Trophoblast cell (in vitro differentiated cells and primary cell): ENCODE measurements around the gene TOP3A.
"Not testable (repeated sequence)": the region's sequence is repeated elsewhere in the genome, so short reads cannot be mapped to it uniquely, and the experiment has no call there.

Experiments
- DNase-seq, 2 donors: peaks; one replicate each; pipeline ENCODE4 v3.0.0-alpha.2; 2016
- H2AFZ ChIP-seq: 2 replicates; pipeline ENCODE4 v1.6.1; 2013; ENCODE audit warnings: low read length, moderate library complexity, mild to moderate bottlenecking; ENCODE audit not compliant: insufficient read depth, poor library complexity
- H2AK5ac ChIP-seq: 2 replicates; pipeline ENCODE4 v1.6.1; 2013; ENCODE audit warnings: mild to moderate bottlenecking, low read length
- H2BK120ac ChIP-seq: 2 replicates; pipeline ENCODE4 v1.6.1; 2013; ENCODE audit warnings: low read length, mild to moderate bottlenecking, moderate library complexity; ENCODE audit not compliant: insufficient read depth, poor library complexity
- H2BK12ac ChIP-seq: 2 replicates; pipeline ENCODE4 v1.6.1; 2013; ENCODE audit warnings: mild to moderate bottlenecking, low read length, moderate library complexity
- H2BK5ac ChIP-seq: 2 replicates; pipeline ENCODE4 v1.6.1; 2013; ENCODE audit warnings: low read length, low read depth, moderate library complexity, mild to moderate bottlenecking; ENCODE audit not compliant: poor library complexity
- H3K14ac ChIP-seq: 2 replicates; pipeline ENCODE4 v1.6.1; 2013; ENCODE audit warnings: mild to moderate bottlenecking, low read length
- H3K18ac ChIP-seq: 2 replicates; pipeline ENCODE4 v1.6.1; 2013; ENCODE audit warnings: mild to moderate bottlenecking, low read length
- H3K23ac ChIP-seq: 2 replicates; pipeline ENCODE4 v1.6.1; 2013; ENCODE audit warnings: low read length
- H3K27ac ChIP-seq: 2 replicates; pipeline ENCODE4 v1.5.1; 2013; ENCODE audit warnings: low read depth, mild to moderate bottlenecking, inconsistent platforms, low read length, moderate library complexity
- H3K27me3 ChIP-seq: 2 replicates; pipeline ENCODE4 v1.6.1; 2013; ENCODE audit warnings: inconsistent platforms, mild to moderate bottlenecking, low read length, moderate library complexity; ENCODE audit not compliant: insufficient read depth
- H3K36me3 ChIP-seq, 2 experiments: 1 replicate in 1 of 2; 2 replicates in 1 of 2; pipeline ENCODE4 v1.6.1; 2013; ENCODE audit warnings: low read length in 2 of 2, mild to moderate bottlenecking in 2 of 2, moderate library complexity in 1 of 2; ENCODE audit not compliant: insufficient read depth in 2 of 2, control insufficient read depth in 1 of 2
- H3K4ac ChIP-seq: 2 replicates; pipeline ENCODE4 v1.6.1; 2013; ENCODE audit warnings: low read depth, mild to moderate bottlenecking, low read length, moderate library complexity
- H3K4me1 ChIP-seq, 2 experiments: 1 replicate in 1 of 2; 2 replicates in 1 of 2; pipeline ENCODE4 v1.6.1; 2013; ENCODE audit warnings: low read length in 2 of 2, mild to moderate bottlenecking in 2 of 2, moderate library complexity in 1 of 2; ENCODE audit not compliant: insufficient read depth in 2 of 2, control insufficient read depth in 1 of 2
- H3K4me2 ChIP-seq: 2 replicates; pipeline ENCODE4 v1.6.1; 2013; ENCODE audit warnings: inconsistent platforms, mild to moderate bottlenecking, low read length, moderate library complexity
- H3K4me3 ChIP-seq: 2 replicates; pipeline ENCODE4 v1.5.1; 2013; ENCODE audit warnings: mild to moderate bottlenecking, low read depth, low read length, inconsistent platforms
- H3K79me1 ChIP-seq: one replicate; pipeline ENCODE4 v1.6.1; 2013; ENCODE audit warnings: low read length
- H3K79me2 ChIP-seq: 2 replicates; pipeline ENCODE4 v1.6.1; 2013; ENCODE audit warnings: low read length, mild to moderate bottlenecking; ENCODE audit not compliant: control insufficient read depth, insufficient read depth, poor library complexity
- H3K9ac ChIP-seq: 2 replicates; pipeline ENCODE4 v1.6.1; 2013; ENCODE audit warnings: mild to moderate bottlenecking, low read length
- H3K9me3 ChIP-seq: 2 replicates; pipeline ENCODE4 v1.6.1; 2013; ENCODE audit warnings: low read depth, mild to moderate bottlenecking, control low read depth, inconsistent platforms, low read length; ENCODE audit not compliant: insufficient read depth
- H4K12ac ChIP-seq: 2 replicates; pipeline ENCODE4 v1.6.1; 2013; ENCODE audit warnings: low read depth, mild to moderate bottlenecking, low read length, moderate library complexity
- H4K8ac ChIP-seq: 2 replicates; pipeline ENCODE4 v1.6.1; 2013; ENCODE audit warnings: low read depth, mild to moderate bottlenecking, low read length, moderate library complexity
- H4K91ac ChIP-seq: one replicate; pipeline ENCODE4 v1.6.1; 2013; ENCODE audit warnings: low read depth, mild to moderate bottlenecking, low read length, moderate library complexity
- WGBS: extraction: QIAGEN DNeasy Blood & Tissue Kit; methylation state at CpG from one replicate; pipeline ENCODE4 v1.1.7; 2013; ENCODE audit warnings: missing lambda C conversion rate; ENCODE audit not compliant: insufficient read length, insufficient coverage; ENCODE audit errors: extremely low coverage; 5-methylcytosine and 5-hydroxymethylcytosine counted together

Gene TOP3A

DNA sequence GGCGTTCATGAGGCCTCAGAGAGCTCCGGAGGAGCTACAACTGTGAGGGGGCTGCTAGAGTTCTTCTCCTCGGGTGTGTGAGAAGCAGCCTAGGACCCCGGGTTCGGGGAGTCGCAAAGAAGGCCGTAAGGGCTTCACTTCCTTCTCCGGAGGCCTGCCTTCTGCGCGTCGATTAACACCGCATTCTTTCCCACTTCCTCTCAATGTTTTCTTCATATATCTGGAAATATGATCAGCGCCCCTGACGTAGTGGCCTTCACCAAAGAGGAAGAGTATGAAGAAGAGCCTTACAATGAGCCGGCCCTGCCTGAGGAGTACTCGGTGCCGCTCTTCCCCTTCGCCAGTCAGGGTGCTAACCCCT lies 748 bp upstream of the TOP3A start:
- H2AK5ac ChIP-seq, result peak overlapping the region; percentile 40
- H3K36me3 ChIP-seq, result peaks cover 19 to 27% of the 10 kb centered on the region in 2 experiments
- H3K27ac ChIP-seq, result peak overlapping the region; percentile 83
- peak overlapping the region; percentile 80 for H3K9ac ChIP-seq
- peak overlapping the region; percentile 66 for H3K4ac ChIP-seq
- H4K91ac ChIP-seq, result peak overlapping the region; percentile 84
- DNase-seq, result peak in 1 of 2 donors; percentile 33
- H4K12ac ChIP-seq, result peak overlapping the region; percentile 96
- no CpG with 5 or more reads among the region's 18 CpGs for WGBS
- no peaks in the 10 kb centered on the region for H3K27me3 ChIP-seq
- peaks cover 18% of the 10 kb centered on the region for H3K79me2 ChIP-seq
- peak overlapping the region; percentile 85 for H2BK5ac ChIP-seq
- no peak overlapping the region for H3K23ac ChIP-seq
- H3K9me3 ChIP-seq, result peaks cover 1% of the 10 kb centered on the region
- peak overlapping the region; percentile 34 for H2BK120ac ChIP-seq
- peak overlapping the region; percentile 93 for H3K4me3 ChIP-seq
- peak overlapping the region; percentile 99 for H4K8ac ChIP-seq
- H3K79me1 ChIP-seq, result peaks cover 9% of the 10 kb centered on the region
- peak overlapping the region; percentile 88 for H3K4me2 ChIP-seq
- H2BK12ac ChIP-seq, result no peak overlapping the region
- peak overlapping the region; percentile 85 for H3K18ac ChIP-seq
- peaks cover 15 to 17% of the 10 kb centered on the region in 2 experiments for H3K4me1 ChIP-seq
- peak overlapping the region; percentile 93 for H3K14ac ChIP-seq
- peak overlapping the region; percentile 93 for H2AFZ ChIP-seq

DNA sequence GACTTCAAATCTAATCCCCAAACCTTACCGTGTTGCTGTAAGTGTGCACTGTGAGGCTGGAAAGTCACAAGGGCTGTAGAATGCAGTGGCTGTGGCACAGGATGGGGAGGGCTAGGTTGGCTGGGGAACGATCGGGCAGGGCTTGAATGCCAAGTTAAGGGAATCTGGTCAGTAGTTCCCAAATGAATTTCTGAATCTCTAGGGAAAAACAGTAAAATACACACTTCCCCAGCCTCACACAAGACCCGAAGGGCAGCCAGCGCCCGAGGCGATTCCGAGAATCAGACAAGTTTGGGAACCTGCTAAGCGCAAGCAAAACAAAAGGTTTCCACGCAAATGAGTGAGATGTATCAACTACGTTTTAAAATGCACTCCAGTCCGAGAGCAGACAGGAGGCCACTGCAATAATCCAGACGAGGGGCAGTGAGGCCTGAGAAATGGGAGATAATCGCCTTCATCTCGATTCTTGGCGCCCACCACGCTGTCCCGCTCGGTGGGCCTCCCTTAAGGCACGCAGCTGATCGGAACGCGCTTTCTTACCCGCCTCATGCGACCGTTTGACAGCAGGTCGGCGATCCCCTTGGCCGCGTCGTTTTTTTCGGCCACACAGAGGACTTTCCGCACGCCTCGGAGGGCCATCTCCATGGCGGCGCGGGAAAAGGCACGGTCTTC lies 599 bp downstream of the TOP3A start:
- H4K91ac ChIP-seq, result peak overlapping the region; percentile 78

DNA sequence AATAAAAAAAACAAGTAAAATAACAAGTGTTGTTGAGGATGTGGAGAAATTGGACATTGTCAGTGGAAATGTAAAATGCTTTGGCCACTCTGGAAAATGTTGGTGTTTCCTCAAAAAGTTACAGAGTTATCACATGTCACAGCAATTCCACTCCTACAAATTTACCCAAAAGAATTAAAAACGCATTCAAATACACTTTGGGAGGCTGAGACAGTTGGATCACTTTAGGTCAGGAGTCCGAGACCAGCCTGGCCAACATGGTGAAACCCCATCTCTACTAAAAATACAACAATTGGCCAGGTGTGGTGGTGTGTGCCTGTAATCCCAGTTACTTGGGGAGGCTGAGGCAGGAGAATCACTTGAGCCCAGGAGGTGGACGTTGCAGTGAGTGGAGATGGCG lies 5.6 kb downstream of the TOP3A start:
- Histone ChIP-seq H4K91ac (no peak overlapping the region), H3K9me3 (no peaks in the 10 kb centered on the region), H3K23ac (no peak overlapping the region), H3K27me3 (no peaks in the 10 kb centered on the region), H3K4me2 (no peak overlapping the region), H3K36me3 (peaks cover 19 to 42% of the 10 kb centered on the region in 2 experiments), H4K8ac (no peak overlapping the region), H3K4me3 (no peak overlapping the region), H3K27ac (no peak overlapping the region), H2BK5ac (no peak overlapping the region), H2AFZ (no peak overlapping the region), H4K12ac (no peak overlapping the region), H3K9ac (no peak overlapping the region), H3K79me2 (peaks cover 5% of the 10 kb centered on the region), H2BK12ac (no peak overlapping the region), H3K4ac (no peak overlapping the region), H3K79me1 (no peaks in the 10 kb centered on the region), H3K18ac (no peak overlapping the region), H2BK120ac (no peak overlapping the region), H2AK5ac (no peak overlapping the region), H3K4me1 (peaks cover 4 to 12% of the 10 kb centered on the region in 2 experiments), H3K14ac (no peak overlapping the region)
- DNase-seq, result no peak
- WGBS, result no CpG with 5 or more reads among the region's 4 CpGs

More for the DNA sequence above, 599 bp downstream of the TOP3A start:
- peak overlapping the region; percentile 77 for H4K8ac ChIP-seq
- peak overlapping the region; percentile 56 for H3K27ac ChIP-seq
- H3K14ac ChIP-seq, result peak overlapping the region; percentile 56
- H2BK5ac ChIP-seq, result peak overlapping the region; percentile 24
- no peaks in the 10 kb centered on the region for H3K9me3 ChIP-seq
- H3K23ac ChIP-seq, result no peak overlapping the region
- peak overlapping the region; percentile 37 for H2BK120ac ChIP-seq
- H3K4me2 ChIP-seq, result peak overlapping the region; percentile 88
- peak; percentile 16 to 55 for DNase-seq
- peaks cover 18% of the 10 kb centered on the region for H3K79me2 ChIP-seq
- peak overlapping the region; percentile 37 for H4K12ac ChIP-seq
- H3K36me3 ChIP-seq, result peaks cover 19 to 31% of the 10 kb centered on the region in 2 experiments
- H3K27me3 ChIP-seq, result no peaks in the 10 kb centered on the region
- H3K4me3 ChIP-seq, result peak overlapping the region; percentile 93
- no CpG with 5 or more reads among the region's 39 CpGs for WGBS
- peaks cover 15 to 17% of the 10 kb centered on the region in 2 experiments for H3K4me1 ChIP-seq
- peak overlapping the region; percentile 71 for H3K18ac ChIP-seq
- peak overlapping the region; percentile 22 for H2AK5ac ChIP-seq
- peak overlapping the region; percentile 92 for H3K9ac ChIP-seq
- peaks cover 9% of the 10 kb centered on the region for H3K79me1 ChIP-seq
- H2AFZ ChIP-seq, result peak overlapping the region; percentile 62
- peak overlapping the region; percentile 23 for H2BK12ac ChIP-seq
- peak overlapping the region; percentile 44 for H3K4ac ChIP-seq

DNA sequence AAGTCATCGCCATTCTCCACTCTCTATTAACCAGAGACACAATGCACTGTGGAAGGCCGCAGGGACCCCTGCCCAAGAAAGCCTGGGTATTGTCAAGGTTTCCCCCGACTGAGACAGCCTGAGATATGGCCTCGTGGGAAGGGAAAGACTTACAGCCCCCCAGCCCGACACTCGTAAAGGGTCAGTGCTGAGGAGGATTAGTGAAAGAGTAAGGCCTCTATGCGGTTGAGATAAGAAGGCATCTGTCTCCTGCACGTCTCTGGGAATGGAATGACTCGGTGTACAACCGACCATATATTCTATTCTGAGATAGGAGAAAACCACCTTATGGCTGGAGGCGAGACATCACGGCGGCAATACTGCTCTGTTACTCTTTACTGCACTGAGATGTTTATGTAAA lies 11.6 kb downstream of the TOP3A start:
- H2BK120ac ChIP-seq, H3K27me3 ChIP-seq, H3K9me3 ChIP-seq, H3K4me1 ChIP-seq, H3K79me2 ChIP-seq, H3K27ac ChIP-seq, H2BK5ac ChIP-seq, H4K8ac ChIP-seq, H3K9ac ChIP-seq, H2AK5ac ChIP-seq, H3K14ac ChIP-seq, H3K4me2 ChIP-seq, H4K91ac ChIP-seq, H2AFZ ChIP-seq, H3K18ac ChIP-seq, H3K4ac ChIP-seq, H4K12ac ChIP-seq, H3K23ac ChIP-seq, DNase-seq, H2BK12ac ChIP-seq, H3K79me1 ChIP-seq, H3K4me3 ChIP-seq: not testable (repeated sequence)
- WGBS, result no CpG with 5 or more reads among the region's 13 CpGs
- peaks cover 39 to 71% of the 10 kb centered on the region in 2 experiments for H3K36me3 ChIP-seq
